SK-MEL-5 (cell line): ENCODE results near the gene POPDC2. TPM values are rescaled to one million over a fixed set of nuclear protein-coding genes. Genes with fewer than 3 reads are reported as not detected.
"Not testable (repeated sequence)": the region's sequence is repeated elsewhere in the genome, so short reads cannot be mapped to it uniquely, and the experiment has no call there.

Source experiments
- DNase-seq: peaks from one replicate; pipeline ENCODE4 v3.0.0-alpha.2; 2016; ENCODE audit warnings: low read depth, low spot score
- in situ Hi-C: cut with HindIII; loops from 2 replicates; pipeline ENCODE4 v1.10.0; 2016; ENCODE audit warnings: low sequenced_read_pairs, high pct_unique_total_duplicates, low pct_unique_long_range_greater_than_20kb
- total RNA-seq: library from RNA; depleted of rRNA; stranded (reverse); fragments of >200 nt; shearing (Covaris generic); gene quantifications from 2 replicates; pipeline ENCODE4 v1.2.3, GENCODE V29; 2014; rRNA removed

The POPDC2 gene
- total RNA-seq, 1 experiment from 2014 or later, result 0.08 TPM

DNA sequence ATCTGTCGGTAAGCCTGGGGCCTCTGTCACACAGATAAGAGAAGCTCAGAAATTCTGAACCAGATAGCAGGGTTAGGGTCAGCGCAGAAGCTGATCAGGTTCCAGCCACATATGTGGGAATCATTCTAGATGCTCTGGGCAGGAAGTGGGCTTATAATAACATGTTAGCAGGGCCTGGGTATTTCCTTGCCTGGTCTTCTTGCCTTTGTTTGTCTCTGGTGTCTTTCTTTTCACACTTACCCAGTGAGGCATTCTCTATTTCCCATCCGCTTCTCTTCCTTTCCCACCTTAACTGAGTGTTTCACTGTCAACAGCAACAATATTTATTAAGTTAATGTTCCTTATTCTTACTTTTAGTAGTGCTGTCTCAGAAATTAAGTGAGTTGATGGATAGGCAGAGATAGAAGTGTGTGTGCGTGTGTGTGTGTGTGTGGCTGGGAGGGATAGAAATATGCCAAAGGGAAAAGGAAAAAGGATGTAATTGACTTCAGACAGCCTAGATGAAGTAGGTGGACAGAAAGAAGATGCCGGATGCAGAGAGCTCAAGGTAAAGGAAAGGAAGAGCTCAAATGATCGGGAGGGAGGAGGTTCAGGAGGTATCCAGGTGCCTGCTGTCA, 60.7 kb downstream of the POPDC2 start:
- no peak for DNase-seq

DNA sequence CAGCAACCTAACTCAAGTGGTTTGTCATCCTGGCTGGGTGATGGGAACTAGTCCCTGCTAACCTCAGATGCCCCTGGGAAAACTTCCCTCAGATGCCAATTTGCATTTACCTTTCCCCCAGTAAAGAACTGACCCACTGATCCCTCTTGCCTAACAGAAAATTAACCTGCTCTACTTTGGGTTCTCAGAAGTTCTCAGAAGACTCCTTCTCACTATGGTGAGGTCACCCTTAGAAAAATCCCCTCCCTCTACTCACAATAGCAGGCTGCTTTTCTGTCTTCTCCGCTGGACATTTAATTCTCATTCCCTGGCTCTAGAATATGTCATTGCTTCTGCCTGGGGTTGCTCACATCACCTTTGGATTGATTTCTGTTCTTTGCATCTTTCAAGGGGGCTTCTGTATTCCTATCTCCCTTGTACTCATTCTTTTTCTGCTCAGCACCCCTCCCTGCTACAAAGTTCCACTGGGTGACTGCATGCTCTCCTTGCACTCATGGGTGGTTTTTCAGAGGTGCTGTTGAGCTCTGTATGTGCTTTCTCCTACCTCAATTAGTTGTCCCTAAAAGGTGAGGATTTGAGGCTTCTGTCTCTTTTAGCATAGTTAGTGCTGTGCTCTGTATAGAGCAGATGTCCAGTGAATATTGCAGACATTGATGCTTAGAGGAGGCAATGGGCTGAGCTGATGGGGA, 61.8 kb downstream of the POPDC2 start:
- no peak for DNase-seq
- in situ Hi-C loops, result no loop called here

More for the DNA sequence above, 60.7 kb downstream of the POPDC2 start:
- in situ Hi-C loops, result no loop called here

DNA sequence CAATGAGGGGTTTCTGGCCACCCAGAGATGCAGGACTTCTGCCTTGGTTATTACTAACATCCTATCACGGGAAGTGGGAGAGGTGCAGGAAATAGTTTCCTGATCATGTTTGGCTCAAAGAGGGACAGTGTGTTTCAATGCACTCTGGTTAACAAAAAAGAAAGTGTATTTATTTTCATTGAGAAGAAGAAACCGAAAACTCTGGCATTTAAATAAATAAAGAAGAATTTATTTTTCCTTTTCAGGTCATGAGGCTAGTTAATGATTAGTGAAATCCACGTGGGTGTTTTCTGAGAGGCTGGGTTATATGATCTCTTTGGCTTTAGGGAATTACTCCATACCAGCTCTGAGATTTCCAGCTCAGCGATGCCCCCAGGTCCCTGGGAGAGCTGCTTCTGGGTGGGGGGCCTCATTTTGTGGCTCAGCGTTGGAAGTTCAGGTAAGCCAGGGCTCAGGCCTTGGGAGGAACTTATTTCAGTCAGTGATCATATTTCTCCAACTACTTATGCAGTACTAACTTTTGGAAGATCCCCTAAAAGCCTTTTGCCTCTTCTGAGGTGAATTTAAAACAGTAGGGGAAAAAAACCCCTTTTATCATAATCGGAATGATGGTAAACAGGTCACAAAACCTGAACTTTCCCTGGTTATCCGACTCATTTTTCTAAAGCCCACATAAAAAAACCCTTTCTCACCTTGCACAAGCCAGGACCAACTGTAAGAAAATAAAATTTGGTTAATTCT, 62.7 kb downstream of the POPDC2 start, which contains the start of gene PLA1A:
TSS of gene PLA1A (plus strand) at position 338 of the 741 bp plus-strand sequence. CDS start at position 367, 29 bp downstream.
- peak; percentile 55 for DNase-seq
- in situ Hi-C loops, result no loop called here

DNA sequence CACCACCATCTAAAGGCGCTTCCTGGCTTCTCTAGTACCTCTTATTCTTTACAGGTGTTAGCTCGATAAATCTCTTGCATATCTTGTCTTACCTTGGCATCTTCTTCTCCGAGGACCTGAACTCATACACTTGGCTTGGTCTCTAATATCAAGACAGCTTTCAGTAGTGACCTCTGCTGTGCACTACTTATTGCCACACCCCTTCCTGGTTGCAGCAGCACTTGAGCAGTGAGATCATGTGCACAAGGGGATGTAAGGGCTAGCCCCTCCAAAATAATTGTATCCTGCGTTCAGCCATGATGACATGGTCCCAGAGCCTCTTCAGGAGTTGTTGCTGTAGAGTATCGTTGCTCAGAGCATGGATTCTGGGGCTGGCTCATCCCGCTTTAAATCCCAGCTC, 64.0 kb downstream of the POPDC2 start:
- no peak for DNase-seq
- in situ Hi-C loops, result no loop called here

DNA sequence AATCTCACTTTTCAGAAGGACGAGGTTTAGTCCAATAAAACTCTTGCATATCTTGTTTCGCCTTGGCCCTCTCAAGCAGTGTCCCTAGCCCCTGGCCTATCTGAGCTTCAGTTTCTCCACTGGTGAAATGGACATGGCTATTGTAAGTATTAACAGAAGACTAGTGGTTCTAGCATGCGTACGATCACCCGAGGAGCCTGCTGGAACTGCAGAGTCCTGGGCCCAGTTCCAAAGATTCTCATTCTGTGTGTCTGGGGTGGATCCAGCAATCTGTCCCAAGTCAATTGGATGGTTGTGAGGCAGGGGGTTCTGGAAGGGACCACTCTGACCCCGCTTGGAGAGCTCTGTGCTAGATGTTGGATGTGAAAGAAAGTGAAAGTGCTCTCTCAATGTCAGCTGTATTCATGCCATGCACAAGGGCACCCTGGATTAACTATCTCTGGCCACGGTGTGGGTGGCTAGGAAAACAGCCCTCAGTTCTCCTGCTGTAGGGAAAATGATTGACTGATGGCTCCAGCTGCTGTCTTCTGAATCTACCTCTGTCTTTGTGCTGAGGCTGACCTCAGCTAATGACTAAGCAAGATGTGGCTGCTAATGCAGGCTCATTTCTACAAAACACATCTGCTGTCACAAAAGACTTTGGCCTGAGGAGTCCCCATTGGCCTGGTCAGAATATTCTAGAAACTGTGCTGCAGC, 64.6 kb downstream of the POPDC2 start:
- no peak for DNase-seq

DNA sequence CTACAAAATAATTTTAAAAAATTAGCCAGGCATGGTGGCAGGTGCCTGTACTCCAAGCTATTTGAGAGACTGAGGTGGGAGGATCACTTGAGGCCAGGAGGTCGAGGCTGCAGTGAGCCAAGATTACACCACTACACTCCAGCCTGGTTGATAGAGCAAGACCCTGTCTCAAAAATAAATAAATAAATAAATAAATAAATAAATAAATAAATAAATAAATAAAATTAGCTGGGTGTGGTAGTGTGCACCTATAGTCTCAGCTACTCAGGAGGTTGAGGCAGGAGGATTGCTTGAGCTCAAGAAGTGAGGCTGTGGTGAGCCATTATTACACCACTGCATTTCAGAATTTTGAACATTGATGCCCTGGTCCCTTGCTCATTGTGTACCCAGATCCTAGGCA, 65.5 kb downstream of the POPDC2 start:
- in situ Hi-C loops, DNase-seq: not testable (repeated sequence)

More for the DNA sequence above, 64.6 kb downstream of the POPDC2 start:
- in situ Hi-C loops, result no loop called here

DNA sequence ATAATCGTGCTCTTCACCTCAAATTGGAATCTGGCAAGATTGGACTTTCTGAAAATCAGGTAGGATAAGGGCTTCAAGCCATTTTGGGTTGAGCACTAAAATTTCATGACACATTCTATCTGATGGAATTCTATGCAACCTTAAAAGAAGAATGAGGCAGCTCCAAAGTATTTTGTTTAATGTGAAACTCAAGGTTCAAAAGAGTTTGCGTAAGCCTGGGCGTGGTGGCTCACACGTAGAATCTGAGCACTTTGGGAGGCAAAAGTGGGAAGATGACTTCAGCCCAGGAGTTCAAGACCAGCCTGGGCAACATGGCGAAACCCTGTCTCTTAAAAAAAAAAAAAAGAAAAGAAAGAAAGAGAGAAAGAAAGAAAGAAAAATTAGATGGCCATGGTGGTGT, 66.3 kb downstream of the POPDC2 start:
- no peak for DNase-seq
- in situ Hi-C loops, result no loop called here

DNA sequence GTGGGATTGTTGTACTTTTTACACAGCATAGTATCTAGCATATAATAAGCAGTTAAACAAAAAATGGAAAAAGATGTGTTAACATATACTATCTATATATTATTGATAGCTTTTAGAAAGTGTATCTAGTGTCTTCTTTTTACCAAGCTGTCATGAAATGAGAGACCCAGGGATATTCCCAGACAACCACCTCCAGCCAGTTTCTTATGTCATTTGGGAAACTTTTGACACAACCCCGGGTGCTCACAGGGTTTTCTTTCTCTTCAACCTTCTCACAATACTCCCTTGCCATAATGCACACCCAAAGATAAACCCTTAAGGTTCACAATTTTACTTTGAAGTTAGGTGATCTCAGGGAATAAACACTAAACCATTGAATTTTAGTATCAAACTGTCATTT, 67.5 kb downstream of the POPDC2 start:
- DNase-seq, result no peak
- in situ Hi-C loops, result no loop called here

Other genes with a start within 250 kb of the POPDC2 start
- 39.8 and 47.8 TPM in 2 replicates for gene TMEM39A, start 197.0 kb downstream of the POPDC2 start, total RNA-seq
- 24.6 and 24.9 TPM in 2 replicates for gene POGLUT1, start 191.6 kb downstream of the POPDC2 start, total RNA-seq
- 273 and 289 TPM in 2 replicates for gene TIMMDC1, start 162.0 kb downstream of the POPDC2 start, total RNA-seq
- not detected in 2 replicates for gene CD80, start 101.0 kb downstream of the POPDC2 start, total RNA-seq
- 1.5 and 1.6 TPM in 2 replicates for gene ADPRH, start 81.1 kb downstream of the POPDC2 start, total RNA-seq
- 41.4 and 42.0 TPM in 2 replicates for gene PLA1A, start 62.7 kb downstream of the POPDC2 start, total RNA-seq
- 75.3 and 78.4 TPM in 2 replicates for gene COX17, start 16.8 kb upstream of the POPDC2 start, total RNA-seq
- not detected in 2 replicates for gene CFAP91, start 42.4 kb upstream of the POPDC2 start, total RNA-seq
- not detected in 2 replicates for gene NR1I2, start 121.5 kb upstream of the POPDC2 start, total RNA-seq